ENCODE measurements around the gene RXFP4.
A peak's percentile ranks its signal among the peaks of the same experiment; 100 is the strongest.
"Not testable (repeated sequence)": the region's sequence is repeated elsewhere in the genome, so short reads cannot be mapped to it uniquely, and the experiment has no call there.

Gene RXFP4

DNA sequence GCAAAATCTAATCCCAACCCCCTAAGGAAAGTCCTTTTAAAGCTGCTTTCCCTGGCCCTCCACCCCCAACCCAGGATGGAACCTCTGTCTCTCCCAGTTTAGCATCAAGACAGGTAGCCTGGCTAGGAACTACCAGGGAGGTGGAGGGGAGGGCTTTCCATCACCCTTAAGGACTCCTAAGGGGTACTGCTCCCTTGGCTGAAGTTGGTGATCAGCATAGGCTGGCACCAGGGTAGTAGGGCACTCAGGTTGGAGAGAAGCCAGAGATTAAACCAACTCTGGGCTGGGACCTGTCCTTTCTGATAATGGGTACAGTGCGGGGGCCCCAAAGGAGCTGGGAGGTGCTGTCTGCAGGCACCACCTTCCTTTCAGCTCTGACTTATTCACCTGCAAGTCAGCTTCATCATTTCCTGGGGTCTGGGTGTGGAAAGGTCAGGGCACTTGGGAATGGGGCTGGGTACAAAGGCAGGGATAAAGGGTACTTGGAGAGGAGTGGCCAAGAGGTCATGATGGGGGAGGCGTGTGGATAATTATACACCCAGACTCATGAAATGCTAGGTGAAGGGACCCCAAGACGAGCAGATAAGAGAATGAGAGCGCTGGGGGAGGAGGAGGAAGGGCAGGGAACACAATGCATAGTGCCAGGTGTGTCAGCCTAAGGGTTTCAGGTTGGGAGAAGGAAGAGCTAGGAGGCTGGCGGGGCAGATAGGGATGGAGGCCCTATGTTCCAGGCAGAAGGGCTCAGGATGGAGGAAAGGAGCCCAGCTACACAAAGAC lies 35.7 kb downstream of the RXFP4 start:
- Mint-ChIP-seq H3K4me1 (peaks cover 78% of the 10 kb centered on the region), H3K27me3 (no peaks in the 10 kb centered on the region), H3K27ac (peak overlapping the region; percentile 92), H3K9me3 (no peaks in the 10 kb centered on the region), H3K4me3 (peak overlapping the region; percentile 93), H3K36me3 (peaks cover 9% of the 10 kb centered on the region)

- no peaks in the 10 kb centered on the region for H3K27me3 Mint-ChIP-seq
- no peaks in the 10 kb centered on the region for H3K9me3 Mint-ChIP-seq
- H3K36me3 Mint-ChIP-seq = peaks cover 9% of the 10 kb centered on the region
- peak overlapping the region; percentile 93 for H3K4me3 Mint-ChIP-seq
- peak overlapping the region; percentile 94 for H3K27ac Mint-ChIP-seq
- peaks cover 76% of the 10 kb centered on the region for H3K4me1 Mint-ChIP-seq
Measured at GRCh38 chr1:155977690-155978324, 36.4 kb downstream of the RXFP4 start.

DNA sequence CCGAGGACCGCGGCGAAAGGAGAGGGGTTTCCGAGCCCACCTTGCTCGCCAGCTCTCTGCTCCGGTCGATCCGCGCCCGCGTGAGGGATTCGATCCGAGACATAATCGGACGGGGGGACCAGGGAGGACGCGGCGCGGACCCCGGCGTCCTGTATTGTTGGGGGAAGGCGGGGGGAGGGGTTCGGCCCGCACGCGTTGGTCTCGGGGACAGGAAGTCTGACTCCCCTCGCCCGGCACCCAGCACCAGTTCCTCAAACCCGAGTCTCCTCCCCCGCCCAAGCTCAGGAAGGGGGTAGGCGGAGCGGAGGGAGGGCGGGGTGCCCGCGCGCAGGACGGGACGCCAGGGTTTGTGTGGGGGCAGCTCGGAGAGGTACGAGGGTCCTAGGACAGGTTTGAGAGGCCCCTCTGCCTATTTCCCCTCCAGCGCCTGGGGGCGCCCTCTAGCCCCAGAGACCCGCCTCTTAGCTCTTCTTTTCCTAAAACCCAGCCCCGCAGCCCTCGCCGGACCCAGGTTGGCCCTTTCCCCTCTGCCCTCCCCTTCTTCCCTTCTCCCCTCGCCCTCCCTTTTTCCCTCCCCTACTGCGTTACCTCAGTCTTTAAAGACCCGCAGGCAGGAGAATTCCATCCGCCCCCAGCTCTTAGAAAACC lies 37.0 kb downstream of the RXFP4 start, which contains the start of gene ARHGEF2:
Gene ARHGEF2, minus strand, starts transcription at position 223 of the 648 bp plus-strand sequence. Its CDS starts 120 bp downstream, at position 103.
- peaks cover 74% of the 10 kb centered on the region for H3K4me1 Mint-ChIP-seq
- H3K36me3 Mint-ChIP-seq = peaks cover 7% of the 10 kb centered on the region
- no peaks in the 10 kb centered on the region for H3K27me3 Mint-ChIP-seq
- peak within 1 kb of the TSS; percentile 93 for H3K4me3 Mint-ChIP-seq
- H3K9me3 Mint-ChIP-seq = no peaks in the 10 kb centered on the region
- H3K27ac Mint-ChIP-seq = peak within 1 kb of the TSS; percentile 94

GRCh38 chr1:155978973-155979429 lies 37.6 kb downstream of the RXFP4 start:
- H3K36me3 Mint-ChIP-seq = peaks cover 7% of the 10 kb centered on the region
- no peaks in the 10 kb centered on the region for H3K27me3 Mint-ChIP-seq
- H3K4me1 Mint-ChIP-seq = peaks cover 72% of the 10 kb centered on the region
- H3K9me3 Mint-ChIP-seq = no peaks in the 10 kb centered on the region
- peak overlapping the region; percentile 94 for H3K27ac Mint-ChIP-seq
- H3K4me3 Mint-ChIP-seq = peak overlapping the region; percentile 93

DNA sequence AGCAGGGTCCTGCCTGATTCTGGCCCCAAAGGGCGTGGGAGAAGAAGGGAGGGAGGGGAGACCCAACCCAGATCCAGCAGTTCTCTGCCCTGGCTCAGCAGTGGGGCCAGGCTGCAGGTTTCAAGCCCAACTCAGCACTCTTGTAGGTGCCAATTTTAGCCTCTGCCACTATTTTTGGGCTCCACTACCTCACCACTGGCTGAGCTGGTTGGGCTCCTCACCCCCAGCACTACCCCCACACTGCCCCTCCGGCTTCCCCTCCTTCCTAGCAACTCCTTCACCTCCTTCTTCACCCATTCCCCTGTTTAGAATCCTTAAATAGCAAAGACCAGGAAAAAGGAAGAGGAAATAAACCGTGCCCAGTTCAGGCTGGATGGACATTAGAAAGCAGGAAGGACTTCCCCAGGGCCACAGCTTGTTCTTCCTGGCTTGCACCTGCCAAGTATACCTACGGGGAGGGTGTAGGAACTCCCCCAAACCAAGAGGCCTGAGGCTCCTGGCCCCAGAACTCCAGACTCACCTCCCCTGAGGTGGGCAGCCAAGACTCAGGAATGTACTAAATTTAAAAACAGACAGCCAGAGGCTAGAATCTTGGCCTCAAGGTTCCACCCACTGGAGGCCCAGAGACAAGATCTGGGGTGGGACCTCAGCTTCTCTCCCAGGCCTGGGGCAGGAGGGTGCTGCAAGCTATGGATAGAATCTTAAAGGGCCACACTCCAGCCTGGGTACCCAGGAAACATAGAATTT lies 38.3 kb downstream of the RXFP4 start:
- Mint-ChIP-seq H3K27me3 (no peaks in the 10 kb centered on the region), H3K9me3 (no peaks in the 10 kb centered on the region), H3K4me1 (peaks cover 65% of the 10 kb centered on the region), H3K4me3 (peak overlapping the region; percentile 93), H3K36me3 (peaks cover 7% of the 10 kb centered on the region), H3K27ac (peak overlapping the region; percentile 94)

DNA sequence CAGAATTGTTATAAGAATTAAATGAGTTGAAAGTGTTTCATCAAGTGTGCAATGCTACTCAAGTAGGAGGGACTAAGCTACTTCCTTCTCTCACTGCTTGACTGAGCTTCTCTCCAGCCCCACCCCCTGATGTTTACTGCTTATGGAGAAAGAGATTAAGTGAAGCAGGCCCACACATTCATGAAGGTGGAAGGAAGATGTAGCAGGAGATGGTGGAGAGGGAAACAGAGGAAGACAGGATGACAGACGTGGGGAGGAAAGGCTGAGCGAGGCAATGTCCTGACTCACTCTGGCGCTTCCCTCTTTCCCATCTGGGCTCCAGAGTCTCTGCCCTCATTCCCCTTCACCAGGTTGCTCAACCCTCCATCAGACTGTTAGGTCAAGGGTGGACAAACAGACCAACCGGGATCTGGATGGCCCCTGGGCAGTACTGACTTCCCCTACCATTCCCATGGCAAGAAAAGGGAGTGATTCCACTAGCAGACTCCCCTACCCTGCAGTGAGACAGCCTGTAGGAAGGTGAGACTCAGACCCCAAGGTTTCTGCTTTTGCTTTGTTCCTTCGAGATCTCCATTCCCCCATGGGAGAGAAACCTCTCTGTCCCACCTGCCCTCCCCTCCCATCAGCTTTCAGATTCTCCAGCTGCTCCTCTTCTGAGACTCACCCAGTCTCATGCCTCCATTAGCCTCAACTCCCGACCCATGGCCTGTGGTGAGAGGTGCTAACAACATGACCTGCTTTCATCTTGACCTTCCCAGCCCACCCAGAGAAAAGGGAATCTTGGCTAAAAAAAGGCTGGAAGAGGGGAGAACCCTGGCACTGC lies 40.0 kb downstream of the RXFP4 start:
- peaks cover 48% of the 10 kb centered on the region for H3K4me1 Mint-ChIP-seq
- no peaks in the 10 kb centered on the region for H3K27me3 Mint-ChIP-seq
- no peaks in the 10 kb centered on the region for H3K9me3 Mint-ChIP-seq
- H3K4me3 Mint-ChIP-seq = peak overlapping the region; percentile 93
- H3K27ac Mint-ChIP-seq = peak overlapping the region; percentile 94
- peaks cover 4% of the 10 kb centered on the region for H3K36me3 Mint-ChIP-seq

DNA sequence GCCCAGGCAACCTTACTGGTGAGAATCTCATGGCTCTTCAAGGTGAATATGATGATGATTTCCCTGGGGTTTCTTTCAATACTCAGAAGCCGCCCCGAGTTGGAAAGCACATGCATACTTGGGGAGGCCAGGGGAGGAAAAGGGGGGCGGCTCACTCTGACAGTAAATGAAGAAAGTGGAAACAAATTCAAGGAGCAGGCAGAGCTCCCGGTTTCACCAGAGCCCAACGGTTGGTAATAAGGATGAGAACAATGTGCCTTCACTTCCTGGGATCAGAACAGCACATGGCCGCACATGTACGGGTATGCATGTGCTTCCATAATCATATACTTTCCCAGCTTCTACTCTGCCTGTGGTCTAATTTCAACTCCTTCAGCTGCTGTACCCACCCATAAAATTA lies 40.7 kb downstream of the RXFP4 start:
- peak overlapping the region; percentile 93 for H3K4me3 Mint-ChIP-seq
- H3K4me1 Mint-ChIP-seq = peaks cover 45% of the 10 kb centered on the region
- H3K36me3 Mint-ChIP-seq = peaks cover 2% of the 10 kb centered on the region

GRCh38 chr1:155983191-155984024 lies 42.0 kb downstream of the RXFP4 start:
- Mint-ChIP-seq H3K36me3 (no peaks in the 10 kb centered on the region), H3K27ac (peak overlapping the region; percentile 46), H3K4me1 (peaks cover 45% of the 10 kb centered on the region), H3K9me3 (no peaks in the 10 kb centered on the region), H3K4me3 (no peak overlapping the region), H3K27me3 (no peaks in the 10 kb centered on the region)

More for the DNA sequence above, 40.7 kb downstream of the RXFP4 start:
- no peaks in the 10 kb centered on the region for H3K27me3 Mint-ChIP-seq
- no peaks in the 10 kb centered on the region for H3K9me3 Mint-ChIP-seq
- H3K27ac Mint-ChIP-seq = peak overlapping the region; percentile 94

DNA sequence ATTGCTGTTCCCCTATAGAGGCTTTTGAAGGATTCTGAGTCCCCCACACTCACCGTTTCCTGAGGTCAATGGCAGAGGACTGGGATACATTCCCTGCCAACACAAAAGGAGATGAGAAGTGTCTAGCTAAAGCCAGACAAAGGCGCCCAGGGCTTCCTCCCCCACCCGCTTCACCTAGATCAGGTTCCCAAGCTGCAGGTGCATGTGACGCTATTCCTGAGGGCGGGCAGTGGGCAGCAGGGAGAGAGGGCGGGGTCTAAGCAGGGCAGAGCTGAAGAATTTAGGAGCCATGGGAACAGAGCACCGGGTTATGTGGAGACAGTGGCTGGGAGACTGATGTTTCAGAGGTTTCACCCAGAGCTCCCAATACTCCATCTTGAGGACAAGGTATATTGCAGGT lies 42.9 kb downstream of the RXFP4 start:
- no peak overlapping the region for H3K4me3 Mint-ChIP-seq
- peaks cover 45% of the 10 kb centered on the region for H3K4me1 Mint-ChIP-seq
- no peaks in the 10 kb centered on the region for H3K9me3 Mint-ChIP-seq
- H3K27ac Mint-ChIP-seq = no peak overlapping the region
- no peaks in the 10 kb centered on the region for H3K36me3 Mint-ChIP-seq
- no peaks in the 10 kb centered on the region for H3K27me3 Mint-ChIP-seq

DNA sequence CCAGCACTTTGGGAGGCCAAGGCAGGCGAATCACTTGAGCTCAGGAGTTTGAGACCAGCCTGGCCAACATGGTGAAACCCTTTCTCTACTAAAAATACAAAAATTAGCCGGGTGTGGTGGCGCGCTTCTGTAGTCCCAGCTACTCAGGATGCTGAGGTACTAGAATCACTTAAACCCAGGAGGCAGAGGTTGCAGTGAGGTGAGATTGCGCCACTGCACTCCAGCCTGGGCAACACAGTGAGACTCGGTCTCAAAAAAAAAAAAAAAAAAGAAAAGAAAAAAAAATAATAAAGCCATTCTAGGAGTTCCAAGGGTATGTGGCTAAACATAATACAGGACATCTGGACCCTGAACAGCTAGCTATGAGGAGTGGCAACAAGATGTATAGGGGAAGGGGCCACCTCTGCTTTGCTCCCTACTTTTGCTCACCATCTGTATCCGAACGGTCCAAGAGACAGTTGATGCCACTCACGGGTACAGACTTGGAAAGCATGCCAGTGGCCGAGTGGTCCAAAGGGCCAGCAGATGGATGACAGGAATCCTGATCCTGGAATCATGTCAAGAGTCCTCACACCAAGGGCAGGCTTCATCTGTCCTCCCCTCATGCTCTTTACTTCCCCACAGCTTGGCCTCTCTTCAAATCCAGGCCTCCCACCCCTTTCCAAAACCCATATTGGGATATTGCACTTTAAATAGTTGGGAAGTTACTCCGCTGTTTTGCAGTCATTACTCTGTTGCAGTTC lies 43.6 kb downstream of the RXFP4 start:
- not testable (repeated sequence) for H3K4me3 Mint-ChIP-seq, H3K27ac Mint-ChIP-seq
- H3K4me1 Mint-ChIP-seq = peaks cover 38% of the 10 kb centered on the region

DNA sequence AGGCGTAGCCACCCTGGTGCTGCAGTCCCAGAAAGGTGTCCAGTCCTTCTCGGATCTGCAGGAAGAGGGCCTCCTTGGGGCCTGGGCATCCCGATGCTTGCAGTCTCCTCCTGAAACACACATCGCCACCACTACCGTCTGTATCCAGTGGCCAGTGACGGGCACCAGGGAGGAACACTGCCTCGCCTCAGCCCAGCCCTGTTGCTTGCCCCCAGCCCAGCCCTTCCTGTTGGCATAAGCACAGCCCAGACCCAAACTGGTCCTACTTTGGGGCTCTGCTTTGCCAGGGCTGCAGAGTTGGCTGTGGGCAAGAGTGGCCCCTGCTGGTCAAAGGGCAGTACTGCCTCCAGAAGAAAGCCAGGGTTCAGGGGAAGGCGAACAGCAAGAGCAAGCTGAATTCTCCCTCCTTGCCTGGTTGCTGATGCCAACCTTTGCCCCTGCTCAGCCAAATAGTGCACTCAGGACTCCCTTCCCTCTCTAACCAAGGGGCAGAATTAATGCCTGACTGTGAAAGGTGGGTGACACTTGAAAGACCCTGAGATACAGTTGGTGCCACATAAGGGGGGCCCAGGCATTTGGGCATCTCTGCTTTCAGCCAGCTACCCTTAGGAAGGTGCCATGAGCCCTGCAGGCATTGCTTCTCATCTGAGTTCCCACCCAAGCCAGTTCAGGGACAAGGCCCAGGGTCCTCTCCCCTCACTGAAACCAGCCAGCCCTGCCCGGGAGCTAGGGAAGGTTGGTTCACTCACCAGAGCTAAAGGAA lies 48.0 kb downstream of the RXFP4 start:
- Mint-ChIP-seq H3K27me3 (no peaks in the 10 kb centered on the region), H3K36me3 (no peaks in the 10 kb centered on the region), H3K4me1 (peaks cover 4% of the 10 kb centered on the region), H3K27ac (no peak overlapping the region), H3K9me3 (no peaks in the 10 kb centered on the region), H3K4me3 (no peak overlapping the region)

More for the DNA sequence above, 43.6 kb downstream of the RXFP4 start:
- not testable (repeated sequence) for H3K36me3 Mint-ChIP-seq, H3K27me3 Mint-ChIP-seq, H3K9me3 Mint-ChIP-seq

- Mint-ChIP-seq H3K36me3 (no peaks in the 10 kb centered on the region), H3K4me3 (no peak overlapping the region), H3K4me1 (peaks cover 4% of the 10 kb centered on the region), H3K27me3 (no peaks in the 10 kb centered on the region), H3K9me3 (no peaks in the 10 kb centered on the region), H3K27ac (no peak overlapping the region)
Measured at GRCh38 chr1:155990005-155990739, 48.7 kb downstream of the RXFP4 start.
